ENCODE results near the gene TSHZ1. TPM values are rescaled to one million over a fixed set of nuclear protein-coding genes. Genes with fewer than 3 reads are reported as not detected.
A peak's percentile ranks its signal among the peaks of the same experiment; 100 is the strongest.

TSHZ1 gene
- total RNA-seq, 4 donors from 2014 or later, result 22.3 to 41.7 (median 33.8) TPM

DNA sequence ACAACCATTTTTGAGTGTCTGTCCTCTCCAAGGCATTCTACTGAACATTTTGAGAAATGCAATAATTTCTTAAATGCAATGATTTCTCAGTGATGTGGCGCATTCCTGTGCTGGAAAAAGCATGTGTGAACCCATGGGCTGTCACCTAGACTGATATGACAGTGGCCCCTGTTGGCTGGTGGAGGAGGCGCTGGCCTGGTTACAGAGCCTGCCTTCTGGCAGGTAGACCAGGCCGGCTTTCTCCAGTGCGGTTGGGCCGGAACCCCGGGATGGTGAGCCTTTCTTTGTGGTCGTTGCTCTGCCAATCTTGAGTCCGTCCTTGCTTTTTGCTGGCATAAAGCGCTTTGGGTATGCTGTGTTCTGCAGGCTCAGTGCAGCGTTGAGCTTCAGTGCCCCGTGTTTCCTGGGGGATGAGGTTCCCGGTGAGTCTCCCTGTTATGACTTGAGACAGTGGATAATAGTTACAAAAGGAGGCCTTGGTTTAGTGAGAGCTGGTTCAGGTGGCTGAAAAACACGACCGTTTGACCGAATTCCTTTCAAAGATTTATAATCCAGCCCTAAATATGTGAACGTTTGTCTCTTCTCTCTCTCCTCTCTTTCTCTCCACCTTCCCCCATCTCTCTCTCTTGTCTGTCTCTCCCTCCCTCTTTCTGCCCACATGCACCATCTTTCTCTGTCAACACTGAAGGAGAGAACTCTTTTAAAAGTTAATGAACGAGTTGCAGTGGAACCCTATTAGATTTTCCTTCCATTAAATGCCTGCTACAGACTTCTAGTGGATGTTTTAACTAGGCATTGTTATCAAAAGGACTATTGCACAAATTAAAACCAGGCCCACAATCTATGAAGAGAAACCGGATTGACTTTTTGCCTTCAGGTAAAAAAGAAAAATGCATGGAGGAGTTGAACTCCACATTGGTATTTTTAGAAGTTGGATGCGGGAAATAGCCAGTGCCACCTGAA lies 34.0 kb downstream of the TSHZ1 start:
- H3K4me3 ChIP-seq, result no peak overlapping the region
- no peak for ATAC-seq
- WGBS, 2 donors (ENCODE audit: low coverage in 1 of 2), result 47 to 51% methylated on average over 6 to 11 of the region's 19 CpGs
- no peaks in the 10 kb centered on the region for H3K9me3 ChIP-seq
- no peaks in the 10 kb centered on the region for H3K27me3 ChIP-seq
- no peaks in the 10 kb centered on the region for H3K36me3 ChIP-seq
- peaks cover 0 to 65% (median 14%) of the 10 kb centered on the region in 3 donors for H3K4me1 ChIP-seq
- H3K27ac ChIP-seq, result no peak overlapping the region
- TF ChIP-seq, protein P1, sequence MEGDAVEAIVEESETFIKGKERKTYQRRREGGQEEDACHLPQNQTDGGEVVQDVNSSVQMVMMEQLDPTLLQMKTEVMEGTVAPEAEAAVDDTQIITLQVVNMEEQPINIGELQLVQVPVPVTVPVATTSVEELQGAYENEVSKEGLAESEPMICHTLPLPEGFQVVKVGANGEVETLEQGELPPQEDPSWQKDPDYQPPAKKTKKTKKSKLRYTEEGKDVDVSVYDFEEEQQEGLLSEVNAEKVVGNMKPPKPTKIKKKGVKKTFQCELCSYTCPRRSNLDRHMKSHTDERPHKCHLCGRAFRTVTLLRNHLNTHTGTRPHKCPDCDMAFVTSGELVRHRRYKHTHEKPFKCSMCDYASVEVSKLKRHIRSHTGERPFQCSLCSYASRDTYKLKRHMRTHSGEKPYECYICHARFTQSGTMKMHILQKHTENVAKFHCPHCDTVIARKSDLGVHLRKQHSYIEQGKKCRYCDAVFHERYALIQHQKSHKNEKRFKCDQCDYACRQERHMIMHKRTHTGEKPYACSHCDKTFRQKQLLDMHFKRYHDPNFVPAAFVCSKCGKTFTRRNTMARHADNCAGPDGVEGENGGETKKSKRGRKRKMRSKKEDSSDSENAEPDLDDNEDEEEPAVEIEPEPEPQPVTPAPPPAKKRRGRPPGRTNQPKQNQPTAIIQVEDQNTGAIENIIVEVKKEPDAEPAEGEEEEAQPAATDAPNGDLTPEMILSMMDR (IDR thresholded peaks at IDR 0.05), result peak in 1 of 4 experiments; percentile 32
- no peak for TF ChIP-seq POLR2A (IDR thresholded peaks at IDR 0.05)

DNA sequence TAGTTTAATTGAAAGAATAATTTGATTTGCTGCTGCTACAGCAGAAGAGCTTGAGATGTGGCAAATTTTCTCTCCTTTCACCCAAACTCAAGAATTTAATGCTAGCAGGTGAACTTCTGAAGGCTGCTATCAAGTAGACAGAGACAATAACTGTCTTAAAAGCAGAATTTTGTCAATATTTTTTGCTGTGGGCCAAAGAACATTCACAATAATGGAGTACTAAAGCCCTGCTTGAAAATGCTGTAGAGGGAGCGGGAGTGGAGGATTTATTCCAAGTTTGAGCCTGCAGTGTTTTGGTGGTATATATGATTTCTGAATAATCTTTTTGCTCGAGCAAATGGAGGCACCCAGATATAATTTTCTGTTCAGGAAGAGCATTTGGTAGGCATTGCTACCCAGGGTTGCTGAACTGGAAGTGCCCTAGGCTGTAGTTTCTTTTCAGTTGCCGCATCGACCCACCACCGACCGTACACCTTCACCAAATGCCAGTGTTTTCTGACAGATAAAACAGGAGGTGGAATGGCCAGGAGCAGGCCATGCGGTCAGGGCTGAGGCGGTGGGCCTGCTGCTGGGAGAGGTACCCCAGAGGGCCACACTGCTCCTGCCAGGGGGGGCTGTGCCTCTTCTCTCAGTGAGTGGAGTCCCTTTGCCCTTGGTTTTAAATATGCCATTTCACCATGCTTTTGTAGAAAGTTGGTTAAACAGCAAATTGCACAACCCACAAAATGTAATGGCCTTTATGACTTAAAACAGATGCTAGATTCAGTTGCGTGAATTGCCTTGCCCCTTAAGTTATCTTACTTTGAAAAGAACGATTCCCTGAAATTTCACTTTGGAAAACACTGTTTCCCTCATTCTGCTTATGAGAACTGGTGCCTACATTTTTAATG lies 36.4 kb downstream of the TSHZ1 start:
- H3K4me3 ChIP-seq, result peak overlapping the region; percentile 51 to 62
- no peaks in the 10 kb centered on the region for H3K27me3 ChIP-seq
- H3K4me1 ChIP-seq, result peaks cover 0 to 77% (median 18%) of the 10 kb centered on the region in 3 donors
- TF ChIP-seq, protein P1 (IDR thresholded peaks at IDR 0.05), result no peak
- no peak for TF ChIP-seq EP300 (IDR thresholded peaks at IDR 0.05)
- no peak for TF ChIP-seq POLR2AphosphoS5 (IDR thresholded peaks at IDR 0.05)
- TF ChIP-seq POLR2A (IDR thresholded peaks at IDR 0.05), result no peak
- H3K9me3 ChIP-seq, result no peaks in the 10 kb centered on the region
- no peak for ATAC-seq
- WGBS, 2 donors (ENCODE audit: low coverage in 1 of 2), result 37 to 42% methylated on average over 4 to 6 of the region's 10 CpGs
- H3K27ac ChIP-seq, result peak overlapping the region; percentile 72 to 82 (median 80)
- no peaks in the 10 kb centered on the region for H3K36me3 ChIP-seq

DNA sequence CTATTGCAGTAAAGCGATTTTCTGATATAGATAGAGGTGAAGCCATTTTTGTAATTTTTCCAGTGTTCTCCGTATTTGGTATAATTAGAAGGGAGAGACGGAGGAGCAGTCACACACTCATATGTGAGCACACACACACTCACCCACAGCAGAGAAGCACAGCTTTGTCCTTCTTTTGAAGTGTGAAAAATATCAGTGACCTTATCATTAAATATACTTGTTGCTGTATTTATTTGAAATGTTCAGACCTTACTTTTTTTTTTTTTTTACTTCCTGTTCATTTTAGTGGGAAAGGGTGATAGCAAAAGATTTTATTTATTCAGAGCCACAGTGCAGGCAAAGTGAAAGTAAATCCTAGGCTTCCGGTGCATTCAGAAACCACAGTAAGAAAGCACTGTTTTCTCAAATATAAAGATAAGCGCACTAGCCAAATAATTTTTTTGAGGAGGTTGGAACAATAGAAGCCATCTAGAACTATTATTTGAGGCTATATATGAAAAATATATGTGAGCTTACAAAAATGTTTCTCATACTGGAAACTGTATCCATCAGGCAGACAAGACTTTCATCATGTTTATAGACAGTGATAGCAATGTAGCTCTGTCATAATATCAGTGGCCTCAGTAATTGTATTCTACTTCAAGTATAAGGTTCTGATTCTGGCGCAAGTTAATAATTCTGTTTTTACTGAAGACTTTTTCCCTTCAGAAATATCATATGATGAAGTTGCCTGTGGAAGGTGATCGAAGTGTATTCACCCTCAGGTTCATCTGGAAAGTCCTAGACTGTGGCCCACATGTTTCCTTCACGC lies 37.2 kb downstream of the TSHZ1 start:
- Histone ChIP-seq H3K27ac (peak overlapping the region; percentile 72 to 82 (median 80)), H3K9me3 (no peaks in the 10 kb centered on the region), H3K27me3 (no peaks in the 10 kb centered on the region), H3K4me1 (peaks cover 0 to 85% (median 19%) of the 10 kb centered on the region in 3 donors), H3K4me3 (peak overlapping the region; percentile 51 to 62), H3K36me3 (no peaks in the 10 kb centered on the region)
- peak; percentile 42 for ATAC-seq
- WGBS, 2 donors (ENCODE audit: low coverage in 1 of 2), result 20 to 27% methylated on average over 8 of the region's 8 CpGs
- TF ChIP-seq POLR2AphosphoS5 (IDR thresholded peaks at IDR 0.05), result peak; percentile 6
- no peak for TF ChIP-seq POLR2A (IDR thresholded peaks at IDR 0.05)

DNA sequence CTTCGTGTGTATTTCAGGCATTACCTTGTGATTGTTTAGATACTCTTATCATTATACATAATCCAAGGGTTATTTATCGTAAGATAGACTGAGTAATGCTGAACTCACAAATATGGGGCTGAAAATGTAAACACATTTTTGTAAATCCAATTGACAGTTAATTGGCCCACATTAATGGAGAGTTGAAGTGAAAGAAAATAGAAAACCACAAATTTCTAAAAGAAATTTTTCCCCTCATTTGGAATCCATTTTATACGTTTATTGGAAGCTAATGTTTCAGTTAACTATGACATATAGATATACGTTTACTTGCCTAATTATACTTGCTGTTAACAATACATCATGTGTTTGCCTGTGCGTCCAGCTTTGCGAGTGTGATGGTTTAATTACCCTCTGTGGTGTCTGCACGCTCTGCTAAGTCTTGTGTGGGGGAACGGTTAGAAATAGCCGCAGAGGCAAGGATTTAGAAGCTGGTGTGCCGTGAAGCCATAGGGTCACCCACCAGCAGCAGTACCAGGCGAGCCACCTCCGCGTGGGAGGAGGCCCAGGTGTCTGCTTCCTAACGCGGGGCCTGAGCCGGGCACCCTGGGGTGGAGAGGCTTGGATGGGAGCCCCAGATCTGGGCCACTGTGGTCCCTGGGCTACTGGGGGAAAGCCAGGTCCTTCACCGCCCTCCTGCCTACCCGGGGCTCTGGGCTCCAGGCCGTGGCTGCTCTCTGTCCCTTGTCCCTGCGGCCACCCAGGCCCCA lies 38.0 kb downstream of the TSHZ1 start:
- Histone ChIP-seq H3K36me3 (no peaks in the 10 kb centered on the region), H3K27ac (peak overlapping the region; percentile 71 to 82 (median 76)), H3K4me1 (peaks cover 0 to 88% (median 22%) of the 10 kb centered on the region in 3 donors), H3K27me3 (no peaks in the 10 kb centered on the region), H3K4me3 (peak overlapping the region; percentile 51 to 62), H3K9me3 (no peaks in the 10 kb centered on the region)
- ATAC-seq, result no peak
- TF ChIP-seq, protein P1 (IDR thresholded peaks at IDR 0.05), result no peak
- TF ChIP-seq POLR2AphosphoS5 (IDR thresholded peaks at IDR 0.05) (no peak), POLR2A (IDR thresholded peaks at IDR 0.05) (no peak), EP300 (IDR thresholded peaks at IDR 0.05) (no peak)
- 71 to 75% methylated on average over 9 to 12 of the region's 20 CpGs for WGBS, 2 donors (ENCODE audit: low coverage in 1 of 2)

All from gastroesophageal sphincter (tissue), 4 donors.